Measurements from ENCODE around the gene DDAH2.

Gene DDAH2

GRCh38 chr6:31775633-31776484 lies 46.8 kb upstream of the DDAH2 start:
- no peak for TF ChIP-seq CTCF (IDR thresholded peaks at IDR 0.05; ENCODE audit: low read depth, low read length)
- no peak for TF ChIP-seq POLR2A (IDR thresholded peaks at IDR 0.05; ENCODE audit: extremely low read depth, insufficient read length)
- no peak for TF ChIP-seq MYC (IDR thresholded peaks at IDR 0.05; ENCODE audit: low read depth, low read length)
- TF ChIP-seq MAX (IDR thresholded peaks at IDR 0.05; ENCODE audit: low read depth, low read length): no peak
- H3K4me3 ChIP-seq (ENCODE audit: low read depth, low read length): no peak overlapping the region
- DNase-seq (ENCODE audit: low read depth): no peak

GRCh38 chr6:31775184-31775583 lies 46.1 kb upstream of the DDAH2 start:
- DNase-seq (ENCODE audit: low read depth): no peak
- no peak for TF ChIP-seq POLR2A (IDR thresholded peaks at IDR 0.05; ENCODE audit: extremely low read depth, insufficient read length)
- no peak for TF ChIP-seq MYC (IDR thresholded peaks at IDR 0.05; ENCODE audit: low read depth, low read length)
- no peak for TF ChIP-seq CTCF (IDR thresholded peaks at IDR 0.05; ENCODE audit: low read depth, low read length)
- TF ChIP-seq MAX (IDR thresholded peaks at IDR 0.05; ENCODE audit: low read depth, low read length): no peak
- H3K4me3 ChIP-seq (ENCODE audit: low read depth, low read length): no peak overlapping the region

- DNase-seq (ENCODE audit: low read depth): no peak
- no peak overlapping the region for H3K4me3 ChIP-seq (ENCODE audit: low read depth, low read length)
- TF ChIP-seq MAX (IDR thresholded peaks at IDR 0.05; ENCODE audit: low read depth, low read length) (no peak), MYC (IDR thresholded peaks at IDR 0.05; ENCODE audit: low read depth, low read length) (no peak), POLR2A (IDR thresholded peaks at IDR 0.05; ENCODE audit: extremely low read depth, insufficient read length) (no peak), CTCF (IDR thresholded peaks at IDR 0.05; ENCODE audit: low read depth, low read length) (no peak)
These were observed 42.9 kb upstream of the DDAH2 start for GRCh38 chr6:31771992-31772358.

- DNase-seq (ENCODE audit: low read depth): no peak
- H3K4me3 ChIP-seq (ENCODE audit: low read depth, low read length): no peak overlapping the region
- TF ChIP-seq POLR2A (IDR thresholded peaks at IDR 0.05; ENCODE audit: extremely low read depth, insufficient read length): no peak
- TF ChIP-seq MYC (IDR thresholded peaks at IDR 0.05; ENCODE audit: low read depth, low read length): no peak
- no peak for TF ChIP-seq CTCF (IDR thresholded peaks at IDR 0.05; ENCODE audit: low read depth, low read length)
- no peak for TF ChIP-seq MAX (IDR thresholded peaks at IDR 0.05; ENCODE audit: low read depth, low read length)
These were observed 41.8 kb upstream of the DDAH2 start for GRCh38 chr6:31770860-31771259.

- DNase-seq (ENCODE audit: low read depth): peak; percentile 83
- TF ChIP-seq MYC (IDR thresholded peaks at IDR 0.05; ENCODE audit: low read depth, low read length): 0 out of 2 replicates have a peak, but pooled peaks have one; percentile 11
- TF ChIP-seq CTCF (IDR thresholded peaks at IDR 0.05; ENCODE audit: low read depth, low read length): peak; percentile 96
- no peak for TF ChIP-seq POLR2A (IDR thresholded peaks at IDR 0.05; ENCODE audit: extremely low read depth, insufficient read length)
- 0 out of 2 replicates have a peak, but pooled peaks have one; percentile 35 for TF ChIP-seq MAX (IDR thresholded peaks at IDR 0.05; ENCODE audit: low read depth, low read length)
- H3K4me3 ChIP-seq (ENCODE audit: low read depth, low read length): no peak overlapping the region
These were observed 40.7 kb upstream of the DDAH2 start for GRCh38 chr6:31769684-31770371.
